Stimulated activated CD8-positive, alpha-beta memory T cell treated with anti-CD3 and anti-CD28 coated beads, Interleukin-2, amount 100 ng/mL, for 48 hours (primary cell): ENCODE data around the gene DPAGT1.
A peak's percentile ranks its signal among the peaks of the same experiment; 100 is the strongest.
"Not testable (repeated sequence)": the region's sequence is repeated elsewhere in the genome, so short reads cannot be mapped to it uniquely, and the experiment has no call there.

ENCODE experiments used
- DNase-seq, 2 donors: peaks; one replicate each; pipeline ENCODE4 v3.0.0-alpha.2; 2020; ENCODE audit warnings: low read depth in 2 of 2

DPAGT1 gene

GRCh38 chr11:119115484-119116234 lies 14.0 kb upstream of the DPAGT1 start:
- no peak for DNase-seq

GRCh38 chr11:119114351-119114750 lies 12.7 kb upstream of the DPAGT1 start:
- DNase-seq: no peak

GRCh38 chr11:119113716-119114115 lies 12.1 kb upstream of the DPAGT1 start:
- no peak for DNase-seq

GRCh38 chr11:119112314-119113020 lies 10.8 kb upstream of the DPAGT1 start:
- DNase-seq: no peak

GRCh38 chr11:119111361-119111925 lies 9.8 kb upstream of the DPAGT1 start:
- no peak for DNase-seq

- no peak for DNase-seq
These were observed 8.8 kb upstream of the DPAGT1 start for GRCh38 chr11:119110439-119110838.

GRCh38 chr11:119109843-119110242 lies 8.2 kb upstream of the DPAGT1 start:
- DNase-seq: no peak

GRCh38 chr11:119108857-119109221 lies 7.2 kb upstream of the DPAGT1 start:
- no peak for DNase-seq

- no peak for DNase-seq
These were observed 6.6 kb upstream of the DPAGT1 start for GRCh38 chr11:119108146-119108856.

GRCh38 chr11:119107538-119108145 lies 6.0 kb upstream of the DPAGT1 start:
- DNase-seq: no peak

GRCh38 chr11:119106564-119107537 lies 5.2 kb upstream of the DPAGT1 start, which contains the start of gene C2CD2L:
C2CD2L (plus strand) TSS chr11:119107344; CDS start chr11:119107742, 398 bp downstream.
- DNase-seq: peak; percentile 85 to 86

GRCh38 chr11:119103793-119104192 lies 2.1 kb upstream of the DPAGT1 start:
- no peak for DNase-seq

- DNase-seq: not testable (repeated sequence)
These were observed 1.6 kb upstream of the DPAGT1 start for GRCh38 chr11:119103161-119103664.

- DNase-seq: no peak
These were observed 477 bp downstream of the DPAGT1 start for GRCh38 chr11:119100994-119101758.

GRCh38 chr11:119100246-119100970 lies 1.2 kb downstream of the DPAGT1 start:
- DNase-seq: no peak

GRCh38 chr11:119099711-119100110 lies 1.9 kb downstream of the DPAGT1 start:
- DNase-seq: no peak

- DNase-seq: peak; percentile 98 to 99
These were observed 6.4 kb downstream of the DPAGT1 start for GRCh38 chr11:119095066-119095880.

- DNase-seq: peak in 1 of 2 donors; percentile 44
These were observed 6.9 kb downstream of the DPAGT1 start for GRCh38 chr11:119094816-119095065.
